H9 (cell line): ENCODE data around the gene MROH8. TPM values are rescaled to one million over a fixed set of nuclear protein-coding genes. Genes with fewer than 3 reads are reported as not detected.
A peak's percentile ranks its signal among the peaks of the same experiment; 100 is the strongest.

Experiments
- DNase-seq: peaks from one replicate; pipeline ENCODE4 v3.0.0-alpha.2; 2017
- H2AFZ ChIP-seq: one replicate; pipeline ENCODE4 v1.6.1; 2013; ENCODE audit warnings: mild to moderate bottlenecking, low read length, control low read depth, moderate library complexity
- H2AK5ac ChIP-seq: 2 replicates; pipeline ENCODE4 v1.6.1; 2013; ENCODE audit warnings: low read length, control low read depth, mixed read lengths; ENCODE audit not compliant: insufficient read length
- H2BK120ac ChIP-seq: one replicate; pipeline ENCODE4 v1.6.1; 2013; ENCODE audit warnings: low read depth, mild to moderate bottlenecking, low read length, control low read depth, inconsistent platforms; ENCODE audit not compliant: poor library complexity, severe bottlenecking
- H2BK12ac ChIP-seq: 2 replicates; pipeline ENCODE4 v1.6.1; 2013; ENCODE audit warnings: low read length, control low read depth, mixed read lengths, low read depth; ENCODE audit not compliant: insufficient read length
- H2BK15ac ChIP-seq: 2 replicates; pipeline ENCODE4 v1.6.1; 2013; ENCODE audit warnings: low read depth, low read length, control low read depth
- H2BK20ac ChIP-seq: one replicate; pipeline ENCODE4 v1.6.1; 2013; ENCODE audit warnings: low read depth, mild to moderate bottlenecking, low read length, control low read depth, inconsistent platforms; ENCODE audit not compliant: poor library complexity, severe bottlenecking
- H2BK5ac ChIP-seq: 2 replicates; pipeline ENCODE4 v1.6.1; 2013; ENCODE audit warnings: low read length, control low read depth, mixed read lengths; ENCODE audit not compliant: insufficient read length
- H3K14ac ChIP-seq: 2 replicates; pipeline ENCODE4 v1.6.1; 2013; ENCODE audit warnings: low read length, control low read depth; ENCODE audit not compliant: insufficient read depth
- H3K18ac ChIP-seq: 2 replicates; pipeline ENCODE4 v1.6.1; 2013; ENCODE audit warnings: low read depth, mild to moderate bottlenecking, mixed read lengths, low read length, control low read depth; ENCODE audit not compliant: insufficient read length
- H3K23ac ChIP-seq: 2 replicates; pipeline ENCODE4 v1.6.1; 2013; ENCODE audit warnings: low read length, control low read depth, mixed read lengths, low read depth; ENCODE audit not compliant: insufficient read length
- H3K23me2 ChIP-seq: 2 replicates; pipeline ENCODE4 v1.6.1; 2013; ENCODE audit warnings: low read depth, mild to moderate bottlenecking, mixed read lengths, low read length, control low read depth; ENCODE audit not compliant: insufficient read length, poor library complexity, severe bottlenecking
- H3K27ac ChIP-seq: 2 replicates; pipeline ENCODE4 v1.5.1; 2013; ENCODE audit warnings: low read length, control low read depth, mixed read lengths, low read depth; ENCODE audit not compliant: insufficient read length
- H3K27me3 ChIP-seq: 2 replicates; pipeline ENCODE4 v1.6.1; 2013; ENCODE audit warnings: low read length, control low read depth, inconsistent platforms; ENCODE audit not compliant: insufficient read depth
- H3K4ac ChIP-seq: 2 replicates; pipeline ENCODE4 v1.6.1; 2013; ENCODE audit warnings: low read depth, mild to moderate bottlenecking, control low read depth, inconsistent platforms, low read length, moderate library complexity
- H3K4me1 ChIP-seq: 2 replicates; pipeline ENCODE4 v1.6.1; 2013; ENCODE audit warnings: low read length, control low read depth, inconsistent platforms; ENCODE audit not compliant: insufficient read depth
- H3K4me2 ChIP-seq: 2 replicates; pipeline ENCODE4 v1.6.1; 2013; ENCODE audit warnings: low read length, control low read depth, mixed read lengths; ENCODE audit not compliant: insufficient read length, insufficient read depth
- H3K56ac ChIP-seq: 2 replicates; pipeline ENCODE4 v1.6.1; 2013; ENCODE audit warnings: low read depth, mild to moderate bottlenecking, mixed read lengths, low read length, control low read depth; ENCODE audit not compliant: insufficient read length
- H3K79me1 ChIP-seq: 2 replicates; pipeline ENCODE4 v1.6.1; 2013; ENCODE audit warnings: low read depth, mild to moderate bottlenecking, moderate library complexity, low read length, control low read depth, inconsistent platforms; ENCODE audit not compliant: insufficient read depth, poor library complexity, severe bottlenecking
- H3K79me2 ChIP-seq: 2 replicates; pipeline ENCODE4 v1.6.1; 2013; ENCODE audit warnings: low read length, control low read depth, inconsistent platforms; ENCODE audit not compliant: insufficient read depth
- H3K9ac ChIP-seq: 2 replicates; pipeline ENCODE4 v1.6.1; 2013; ENCODE audit warnings: low read length, control low read depth, mixed read lengths; ENCODE audit not compliant: insufficient read length; ENCODE audit errors: extremely low read depth
- H3K9me3 ChIP-seq: one replicate; pipeline ENCODE4 v1.6.1; 2013; ENCODE audit warnings: low read depth, low read length, inconsistent platforms; ENCODE audit not compliant: control insufficient read depth
- H3T11ph ChIP-seq: one replicate; pipeline ENCODE4 v1.6.1; 2013; ENCODE audit warnings: mild to moderate bottlenecking, low read length, control low read depth, inconsistent platforms
- H4K20me1 ChIP-seq: one replicate; pipeline ENCODE4 v1.6.1; 2013; ENCODE audit not compliant: control insufficient read depth, insufficient read length, insufficient read depth
- H4K5ac ChIP-seq: 2 replicates; pipeline ENCODE4 v1.6.1; 2013; ENCODE audit warnings: low read depth, mild to moderate bottlenecking, mixed read lengths, low read length, control low read depth; ENCODE audit not compliant: insufficient read length
- H4K8ac ChIP-seq: replicated peaks from 2 replicates; pipeline ENCODE4 v1.6.1; 2013; ENCODE audit warnings: low read length, control low read depth, mixed read lengths, low read depth; ENCODE audit not compliant: insufficient read length
- H4K91ac ChIP-seq: 2 replicates; pipeline ENCODE4 v1.6.1; 2013; ENCODE audit warnings: low read depth, mild to moderate bottlenecking, moderate library complexity, mixed read lengths, low read length, control low read depth; ENCODE audit not compliant: insufficient read length
- H3K27ac Mint-ChIP-seq, 3 experiments: 2 replicates in 2 of 3; 3 replicates in 1 of 3; pipeline ENCODE4 v1.8.0; 2020 to 2021; ENCODE audit warnings: mixed read lengths in 3 of 3, mild to moderate bottlenecking in 1 of 3, moderate library complexity in 1 of 3
- H3K27me3 Mint-ChIP-seq: 2 replicates; pipeline ENCODE4 v1.8.0; 2021; ENCODE audit warnings: low read depth, mild to moderate bottlenecking, moderate library complexity, mixed read lengths
- H3K36me3 Mint-ChIP-seq, 3 experiments: 2 replicates in 2 of 3; 3 replicates in 1 of 3; pipeline ENCODE4 v1.8.0; 2020 to 2021; ENCODE audit warnings: low read depth in 3 of 3, mixed read lengths in 3 of 3; ENCODE audit not compliant: insufficient read depth in 1 of 3
- H3K4me1 Mint-ChIP-seq, 2 experiments: 2 replicates each; pipeline ENCODE4 v1.8.0; 2020; ENCODE audit warnings: mixed read lengths in 2 of 2
- H3K4me3 Mint-ChIP-seq, 2 experiments: 2 replicates in 1 of 2; 3 replicates in 1 of 2; pipeline ENCODE4 v1.8.0; 2020 to 2021; ENCODE audit warnings: mild to moderate bottlenecking in 2 of 2, mixed read lengths in 2 of 2, moderate library complexity in 1 of 2
- H3K9me3 Mint-ChIP-seq, 2 experiments: 2 replicates in 1 of 2; 3 replicates in 1 of 2; pipeline ENCODE4 v1.8.0; 2020; ENCODE audit warnings: mild to moderate bottlenecking in 2 of 2, mixed read lengths in 2 of 2, moderate library complexity in 1 of 2
- WGBS: extraction: QIAGEN DNeasy Blood & Tissue Kit; methylation state at CpG from one replicate; pipeline ENCODE4 v1.1.7; 2013; ENCODE audit warnings: missing lambda C conversion rate, low lambda C conversion rate, mixed read lengths; ENCODE audit not compliant: insufficient read length; ENCODE audit errors: extremely low coverage; 5-methylcytosine and 5-hydroxymethylcytosine counted together
- total RNA-seq: library from RNA; stranded (reverse); gene quantifications from 2 replicates; pipeline ENCODE4 v1.2.1, GENCODE V29; 2021
- TF ChIP-seq, protein P1 (sequence below): fragments of 200-600 bp; sonication (generic); conservative IDR thresholded peaks from 3 replicates; pipeline ENCODE4 v1.8.0; 2021; ENCODE audit warnings: antibody characterized with exemption, mild to moderate bottlenecking

MROH8 gene
- total RNA-seq, 1 experiment from 2014 or later: 0.90 TPM

DNA sequence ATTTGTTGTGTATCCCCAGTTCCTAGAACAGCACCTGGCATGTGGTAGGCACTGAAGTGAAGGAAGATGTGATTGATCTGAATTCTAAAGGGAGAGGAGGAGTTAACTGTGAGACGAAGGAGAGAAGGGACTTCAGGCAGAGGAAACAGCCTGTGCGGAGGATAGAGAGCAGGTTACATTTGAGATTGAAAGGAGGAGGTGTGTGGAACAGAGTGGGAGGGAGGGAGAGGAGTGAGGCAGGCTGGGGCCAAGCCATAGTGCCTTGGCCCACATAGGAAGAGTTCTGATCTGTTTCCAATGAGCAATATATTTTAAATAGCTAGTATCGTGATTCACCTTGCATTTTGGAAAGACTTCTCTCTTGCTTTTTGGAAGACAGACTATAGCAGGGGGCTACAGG, 13.9 kb upstream of the MROH8 start:
- Histone ChIP-seq H2BK120ac (no peak overlapping the region), H3T11ph (no peak overlapping the region), H3K9me3 (no peaks in the 10 kb centered on the region), H2AFZ (no peak overlapping the region), H3K14ac (no peak overlapping the region), H4K5ac (no peak overlapping the region), H3K18ac (no peak overlapping the region), H3K4ac (no peak overlapping the region), H3K56ac (no peak overlapping the region), H4K20me1 (no peaks in the 10 kb centered on the region), H2BK15ac (no peak overlapping the region), H3K79me2 (peaks cover 35% of the 10 kb centered on the region), H3K4me1 (no peaks in the 10 kb centered on the region), H3K23me2 (no peaks in the 10 kb centered on the region), H2AK5ac (no peak overlapping the region), H3K4me2 (no peak overlapping the region), H3K79me1 (peaks cover 19% of the 10 kb centered on the region), H4K91ac (no peak overlapping the region), H2BK12ac (no peak overlapping the region), H2BK5ac (no peak overlapping the region), H3K9ac (no peak overlapping the region), H3K27me3 (no peaks in the 10 kb centered on the region), H3K23ac (no peak overlapping the region), H3K27ac (no peak overlapping the region), H2BK20ac (no peak overlapping the region), H4K8ac (no peak overlapping the region)
- TF ChIP-seq, protein P1, sequence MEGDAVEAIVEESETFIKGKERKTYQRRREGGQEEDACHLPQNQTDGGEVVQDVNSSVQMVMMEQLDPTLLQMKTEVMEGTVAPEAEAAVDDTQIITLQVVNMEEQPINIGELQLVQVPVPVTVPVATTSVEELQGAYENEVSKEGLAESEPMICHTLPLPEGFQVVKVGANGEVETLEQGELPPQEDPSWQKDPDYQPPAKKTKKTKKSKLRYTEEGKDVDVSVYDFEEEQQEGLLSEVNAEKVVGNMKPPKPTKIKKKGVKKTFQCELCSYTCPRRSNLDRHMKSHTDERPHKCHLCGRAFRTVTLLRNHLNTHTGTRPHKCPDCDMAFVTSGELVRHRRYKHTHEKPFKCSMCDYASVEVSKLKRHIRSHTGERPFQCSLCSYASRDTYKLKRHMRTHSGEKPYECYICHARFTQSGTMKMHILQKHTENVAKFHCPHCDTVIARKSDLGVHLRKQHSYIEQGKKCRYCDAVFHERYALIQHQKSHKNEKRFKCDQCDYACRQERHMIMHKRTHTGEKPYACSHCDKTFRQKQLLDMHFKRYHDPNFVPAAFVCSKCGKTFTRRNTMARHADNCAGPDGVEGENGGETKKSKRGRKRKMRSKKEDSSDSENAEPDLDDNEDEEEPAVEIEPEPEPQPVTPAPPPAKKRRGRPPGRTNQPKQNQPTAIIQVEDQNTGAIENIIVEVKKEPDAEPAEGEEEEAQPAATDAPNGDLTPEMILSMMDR: no peak
- H3K4me1 Mint-ChIP-seq: peaks cover 33 to 38% of the 10 kb centered on the region in 2 experiments
- peak overlapping the region; percentile 6 to 93 (median 90); a peak in 4 of 7 replicates for H3K27ac Mint-ChIP-seq
- no peak for DNase-seq
- WGBS: no CpG with 5 or more reads among the region's 3 CpGs
- peaks cover 32 to 60% (median 54%) of the 10 kb centered on the region in 3 experiments; a peak in 6 of 7 replicates for H3K36me3 Mint-ChIP-seq
- peak overlapping the region in 1 of 2 experiments; percentile 35; a peak in 1 of 5 replicates for H3K4me3 Mint-ChIP-seq
- H3K9me3 Mint-ChIP-seq: no peaks in the 10 kb centered on the region
- no peaks in the 10 kb centered on the region for H3K27me3 Mint-ChIP-seq
